HG03378 (cell line): ENCODE measurements around the gene OR5AC2.
A peak's percentile ranks its signal among the peaks of the same experiment; 100 is the strongest.

Source experiments
- ATAC-seq: cut with Tn5 transposase; IDR thresholded peaks from one replicate; pipeline ENCODE4 v1.9.1; 2021; ENCODE audit warnings: mild to moderate bottlenecking, moderate library complexity; ENCODE audit not compliant: unreplicated experiment

OR5AC2 gene

GRCh38 chr3:98086873-98087272 is at the start of gene OR5AC2:
OR5AC2 (plus strand) TSS chr3:98087173; CDS start chr3:98087173, 0 bp downstream.
- ATAC-seq, result no peak

DNA sequence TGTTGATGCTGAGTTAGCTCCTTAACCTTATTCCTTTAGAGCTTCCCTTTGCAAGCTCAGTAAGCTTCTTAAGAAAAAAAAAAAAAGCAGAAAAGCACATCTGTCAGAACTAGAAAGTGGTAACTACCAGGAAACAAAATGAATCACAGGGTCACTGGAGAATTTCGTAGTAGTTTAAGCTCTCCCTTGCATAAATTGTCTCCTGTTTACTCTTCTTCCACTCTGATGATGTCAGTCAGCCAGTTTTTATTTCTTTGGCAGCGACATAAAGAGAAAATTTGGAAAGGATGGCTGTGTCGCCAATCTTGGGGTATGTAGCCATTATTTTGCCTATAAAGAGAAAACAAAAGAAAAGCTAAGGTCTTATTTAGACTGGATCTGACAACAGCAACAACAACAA is 48.7 kb upstream of the OR5AC2 start:
- ATAC-seq, result no peak

DNA sequence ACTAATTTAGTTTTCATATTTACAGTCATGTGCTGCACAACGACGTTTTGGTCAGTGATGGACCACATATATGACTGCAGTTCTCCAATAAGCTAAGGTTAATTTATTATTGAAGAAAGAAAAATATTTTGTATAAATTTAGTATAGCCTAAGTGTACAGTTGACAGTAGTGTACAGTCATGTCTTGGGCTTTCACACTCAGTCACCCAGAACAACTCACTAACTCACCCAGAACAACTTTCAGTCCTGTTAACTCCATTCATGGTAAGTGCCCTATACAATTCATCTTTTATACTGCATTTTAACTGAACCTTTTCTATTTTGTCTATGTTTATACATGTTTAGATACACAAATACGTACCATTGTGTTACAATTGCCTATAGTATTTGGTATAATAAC is 48.1 kb upstream of the OR5AC2 start:
- ATAC-seq, result peak; percentile 3

- peak; percentile 95 for ATAC-seq
Measured at GRCh38 chr3:98039322-98040024, 47.5 kb upstream of the OR5AC2 start.

GRCh38 chr3:98041350-98041749 is 45.6 kb upstream of the OR5AC2 start:
- no peak for ATAC-seq

DNA sequence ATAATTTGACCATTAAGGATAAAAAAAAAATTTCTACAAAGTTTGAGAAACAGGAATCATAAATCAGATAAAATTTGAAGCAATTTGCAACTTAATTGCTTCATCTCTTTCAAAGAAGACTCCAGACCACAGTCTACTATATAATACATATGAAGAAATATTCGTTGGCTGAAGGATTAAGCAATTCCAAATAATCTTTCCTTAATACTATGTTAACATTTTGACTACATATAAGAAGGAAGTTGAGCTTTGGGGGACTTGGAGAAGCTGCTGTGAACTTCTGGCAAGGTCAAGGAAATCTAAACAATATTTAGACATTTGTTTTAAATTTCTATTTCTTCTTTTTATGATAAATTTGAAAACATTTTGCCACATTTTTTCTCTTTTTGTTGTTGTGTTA is 38.4 kb upstream of the OR5AC2 start:
- ATAC-seq, result no peak

GRCh38 chr3:98049271-98049670 is 37.7 kb upstream of the OR5AC2 start:
- no peak for ATAC-seq

GRCh38 chr3:98056035-98056434 is 30.9 kb upstream of the OR5AC2 start:
- no peak for ATAC-seq

- no peak for ATAC-seq
Measured at GRCh38 chr3:98057631-98058030, 29.3 kb upstream of the OR5AC2 start.

DNA sequence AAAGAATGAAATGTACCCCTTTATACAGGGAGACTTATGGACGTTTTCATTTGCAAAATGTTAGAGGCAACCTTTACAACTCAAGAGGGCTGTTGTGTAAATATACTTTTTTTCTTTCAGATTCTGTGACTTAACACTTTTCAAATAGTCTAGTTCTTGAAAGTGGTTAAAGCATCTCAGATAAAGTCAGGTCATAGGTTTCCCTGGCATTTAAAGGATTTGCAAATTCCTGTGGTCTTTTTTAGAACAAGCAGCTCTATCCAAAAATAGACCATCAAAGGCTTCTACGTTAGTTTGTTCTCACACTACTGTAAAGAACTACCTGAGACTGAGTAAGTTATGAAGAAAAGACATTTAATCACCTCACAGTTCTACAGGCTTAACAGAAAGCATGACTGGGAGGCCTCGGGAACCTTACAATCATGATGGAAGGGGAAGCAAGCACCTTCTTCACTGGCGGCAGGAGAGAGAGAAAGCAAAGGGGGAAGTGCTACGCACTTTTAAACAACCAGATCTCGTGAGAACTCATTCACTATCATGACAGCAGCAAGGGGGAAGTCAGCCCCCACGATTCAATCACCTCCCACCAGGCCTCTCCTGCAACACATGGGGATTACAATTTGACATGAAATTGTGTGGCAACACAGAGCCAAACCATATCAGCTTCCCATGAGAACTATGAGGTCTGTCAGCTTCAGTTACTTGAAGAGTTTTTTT is 28.6 kb upstream of the OR5AC2 start:
- no peak for ATAC-seq

- no peak for ATAC-seq
Measured at GRCh38 chr3:98068824-98069223, 18.1 kb upstream of the OR5AC2 start.

DNA sequence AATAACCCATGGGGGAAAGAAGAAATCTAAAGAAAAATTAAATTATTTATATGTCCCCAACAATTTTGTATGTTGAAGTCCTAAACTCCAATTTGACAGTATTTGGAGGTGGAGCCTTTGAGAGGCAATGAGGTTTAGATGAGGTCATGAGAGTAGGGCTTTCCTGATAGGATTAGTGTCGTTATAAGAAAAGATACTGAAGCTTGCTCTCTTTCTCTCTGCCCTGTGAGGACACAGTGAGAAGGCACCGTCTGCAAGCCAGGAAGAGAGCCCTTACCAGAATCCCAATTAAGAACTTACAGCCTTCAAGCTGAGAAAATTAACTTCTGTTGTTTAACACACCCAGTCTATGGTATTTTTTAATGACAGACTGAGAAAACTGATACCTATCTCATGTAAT is 16.1 kb upstream of the OR5AC2 start:
- ATAC-seq, result no peak

DNA sequence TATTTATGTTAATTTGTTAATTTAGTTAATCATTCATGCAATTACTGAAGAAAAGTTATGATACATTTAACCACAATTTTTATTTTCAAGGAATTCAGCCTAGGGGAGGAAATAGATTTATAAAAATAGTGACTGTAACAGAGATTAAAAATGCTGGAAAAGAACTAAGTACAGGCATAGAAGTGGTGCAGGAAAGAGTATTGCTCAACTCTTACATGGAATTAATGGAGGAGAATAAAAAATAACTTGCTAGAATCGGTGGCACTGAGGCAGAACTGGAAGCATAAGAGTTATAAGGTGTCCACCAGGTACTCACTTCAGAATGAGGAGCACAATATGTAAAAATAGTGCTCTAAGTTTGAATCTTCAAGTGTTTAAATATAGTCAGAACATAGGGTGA is 13.5 kb upstream of the OR5AC2 start:
- no peak for ATAC-seq

DNA sequence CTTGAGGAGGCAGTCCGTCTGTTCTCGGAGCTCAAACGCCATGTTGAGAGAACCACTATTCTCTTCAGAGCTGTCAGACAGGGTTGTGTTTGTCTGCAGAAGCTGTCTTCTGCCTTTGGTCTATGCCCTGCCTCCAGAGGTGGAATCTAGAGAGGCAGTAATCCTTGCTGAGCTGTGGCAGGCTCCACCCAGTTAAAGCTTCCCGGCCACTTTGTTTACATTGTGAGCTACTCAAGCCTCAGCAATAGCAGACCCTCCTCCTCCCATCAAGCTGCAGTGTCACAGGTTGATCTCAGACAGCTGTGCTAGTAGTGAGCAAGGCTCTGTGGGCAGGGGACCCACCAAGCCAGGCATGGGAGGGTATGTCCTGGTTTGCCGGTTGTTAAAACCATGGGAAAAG is 8.9 kb downstream of the OR5AC2 start:
- ATAC-seq, result no peak

GRCh38 chr3:98099848-98100247 is 12.9 kb downstream of the OR5AC2 start:
- no peak for ATAC-seq

DNA sequence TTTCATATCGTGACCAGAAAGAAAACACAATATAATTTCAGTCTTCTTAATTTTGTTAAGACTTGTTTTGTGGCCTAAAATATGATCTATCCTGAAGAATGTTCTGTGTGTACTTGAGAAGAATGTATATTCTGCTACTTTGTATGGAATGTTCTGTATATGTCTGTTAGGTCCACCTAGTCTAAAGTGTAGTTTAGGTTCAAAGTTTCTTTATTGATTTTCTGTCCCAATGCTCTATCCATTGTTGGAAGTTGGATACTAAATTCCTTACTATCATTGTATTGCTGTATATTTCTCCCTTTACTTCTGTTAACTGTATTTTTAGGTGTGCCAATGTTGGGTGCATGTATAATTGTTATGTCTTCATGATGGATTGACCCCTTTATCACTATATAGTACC is 21.2 kb downstream of the OR5AC2 start:
- no peak for ATAC-seq

- no peak for ATAC-seq
Measured at GRCh38 chr3:98109807-98110549, 23.0 kb downstream of the OR5AC2 start.

GRCh38 chr3:98110550-98110908 is 23.6 kb downstream of the OR5AC2 start:
- ATAC-seq, result no peak

GRCh38 chr3:98114264-98114663 is 27.3 kb downstream of the OR5AC2 start:
- ATAC-seq, result no peak

DNA sequence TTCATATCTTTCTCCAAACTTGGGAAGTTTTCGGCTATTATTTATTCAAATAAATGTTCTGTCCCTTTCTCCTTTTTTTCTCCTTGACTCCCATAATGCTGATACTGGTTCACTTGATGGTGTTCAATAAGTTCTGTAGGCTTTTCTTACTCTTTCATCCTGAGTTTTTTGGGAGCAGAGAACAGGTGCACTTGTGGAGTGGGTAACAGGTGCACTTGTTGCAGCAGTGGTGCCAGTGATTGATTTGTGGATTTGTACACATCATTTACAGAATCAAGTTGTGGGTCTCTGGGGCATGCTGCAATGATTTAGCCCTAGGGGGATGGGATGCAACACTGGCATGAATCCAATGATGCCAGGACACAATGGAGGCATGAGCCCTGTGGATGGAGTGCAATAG is 28.7 kb downstream of the OR5AC2 start:
- no peak for ATAC-seq

- ATAC-seq, result no peak
Measured at GRCh38 chr3:98130421-98130820, 43.4 kb downstream of the OR5AC2 start, which contains the start of gene OR5H1. OR5H1 (plus strand) TSS chr3:98130721; CDS start chr3:98132698, 1,977 bp downstream.

DNA sequence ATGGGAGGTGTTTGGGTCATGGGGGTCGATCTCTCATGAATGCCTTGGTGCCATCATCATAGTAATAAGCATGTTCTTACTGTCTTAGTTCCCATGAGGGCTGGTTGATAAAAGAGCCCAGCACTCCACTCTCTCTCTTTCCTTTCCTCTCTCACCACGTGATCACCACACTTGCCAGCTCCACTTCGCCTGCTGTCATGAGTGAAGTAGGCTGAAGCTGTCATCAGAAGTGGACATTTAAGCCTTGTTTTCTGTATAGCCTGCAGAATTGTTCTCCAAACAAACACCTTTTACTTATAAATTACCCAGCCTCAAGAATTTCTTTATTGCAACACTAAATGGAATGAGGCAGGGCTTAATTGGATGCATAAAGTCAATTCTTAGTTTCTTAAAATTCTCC is 49.7 kb downstream of the OR5AC2 start:
- no peak for ATAC-seq
